GM19239 (cell line): ENCODE measurements around the gene NDST3.
"Not testable (repeated sequence)": the region's sequence is repeated elsewhere in the genome, so short reads cannot be mapped to it uniquely, and the experiment has no call there.

Experiments
- DNase-seq: peaks from one replicate; pipeline ENCODE4 v3.0.0; 2011; ENCODE audit warnings: low spot score; ENCODE audit not compliant: insufficient read length
- FAIRE-seq: peaks from 2 replicates; lab custom pipeline; 2011; peaks lifted over from hg19 to GRCh38; lab: Jason Lieb, UNC

The NDST3 gene

GRCh38 chr4:118289794-118290193 lies 255.5 kb downstream of the NDST3 start:
- DNase-seq (no peak), FAIRE-seq (no peak)

GRCh38 chr4:118290951-118291350 lies 256.7 kb downstream of the NDST3 start:
- no peak for FAIRE-seq

GRCh38 chr4:118296729-118297128 lies 262.4 kb downstream of the NDST3 start:
- DNase-seq (no peak), FAIRE-seq (no peak)

More at GRCh38 chr4:118290951-118291350, 256.7 kb downstream of the NDST3 start:
- no peak for DNase-seq

GRCh38 chr4:118299619-118300018 lies 265.3 kb downstream of the NDST3 start:
- DNase-seq, FAIRE-seq: not testable (repeated sequence)

- no peak for FAIRE-seq
Measured at GRCh38 chr4:118307643-118308042, 273.4 kb downstream of the NDST3 start.

More at GRCh38 chr4:118307643-118308042, 273.4 kb downstream of the NDST3 start:
- no peak for DNase-seq
